CD4-positive, alpha-beta T cell treated with Interleukin-15 for 4 hours (primary cell): ENCODE results near the gene SNX10.

ENCODE experiments used
- DNase-seq: peaks from one replicate; pipeline ENCODE4 v3.0.0-alpha.2; 2020; ENCODE audit warnings: low spot score

Gene SNX10

DNA sequence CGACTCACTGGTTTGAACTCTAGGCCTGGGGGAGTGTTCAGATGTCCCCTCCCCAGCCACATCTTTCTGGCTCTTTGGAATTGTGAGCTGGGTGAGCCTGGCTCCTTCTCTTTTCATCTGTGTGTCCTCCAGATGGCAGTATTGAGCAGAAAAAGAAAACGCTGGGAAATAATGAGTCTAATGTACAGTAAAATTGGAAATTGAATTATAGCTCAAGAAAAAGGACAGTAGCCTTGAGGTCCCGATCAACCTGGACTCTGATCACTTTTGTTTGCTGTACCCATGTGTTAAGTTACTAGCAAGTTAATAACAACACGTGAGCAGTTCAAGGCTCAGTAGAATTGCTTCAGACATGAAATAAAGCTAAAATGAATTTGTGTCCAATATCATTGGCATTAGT lies 77.9 kb downstream of the SNX10 start:
- peak; percentile 58 for DNase-seq

- DNase-seq: no peak
Measured at GRCh38 chr7:26370011-26370410, 78.3 kb downstream of the SNX10 start.

DNA sequence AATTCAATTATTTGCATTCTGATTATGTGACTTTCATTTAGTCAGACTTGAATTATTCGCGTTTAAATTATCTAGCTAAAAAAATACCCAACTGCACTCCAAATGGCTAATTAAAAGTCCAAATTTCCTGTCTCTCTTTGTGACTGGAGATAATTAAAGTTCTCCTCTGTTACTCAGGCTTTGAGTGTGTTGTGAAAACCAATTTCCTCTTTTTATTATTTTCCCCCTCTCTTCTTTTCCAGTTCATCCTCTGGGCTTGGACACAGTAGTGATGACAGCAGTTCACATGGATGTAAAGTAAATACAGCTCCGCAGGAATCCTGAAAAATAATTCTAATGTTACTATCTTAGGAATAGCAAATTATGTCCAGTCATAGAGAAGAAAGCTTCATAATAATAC lies 80.6 kb downstream of the SNX10 start:
- DNase-seq: no peak

GRCh38 chr7:26372704-26373103 lies 81.0 kb downstream of the SNX10 start:
- DNase-seq: no peak

- no peak for DNase-seq
Measured at GRCh38 chr7:26374647-26375373, 83.1 kb downstream of the SNX10 start.

- no peak for DNase-seq
Measured at GRCh38 chr7:26375726-26376174, 84.1 kb downstream of the SNX10 start.

DNA sequence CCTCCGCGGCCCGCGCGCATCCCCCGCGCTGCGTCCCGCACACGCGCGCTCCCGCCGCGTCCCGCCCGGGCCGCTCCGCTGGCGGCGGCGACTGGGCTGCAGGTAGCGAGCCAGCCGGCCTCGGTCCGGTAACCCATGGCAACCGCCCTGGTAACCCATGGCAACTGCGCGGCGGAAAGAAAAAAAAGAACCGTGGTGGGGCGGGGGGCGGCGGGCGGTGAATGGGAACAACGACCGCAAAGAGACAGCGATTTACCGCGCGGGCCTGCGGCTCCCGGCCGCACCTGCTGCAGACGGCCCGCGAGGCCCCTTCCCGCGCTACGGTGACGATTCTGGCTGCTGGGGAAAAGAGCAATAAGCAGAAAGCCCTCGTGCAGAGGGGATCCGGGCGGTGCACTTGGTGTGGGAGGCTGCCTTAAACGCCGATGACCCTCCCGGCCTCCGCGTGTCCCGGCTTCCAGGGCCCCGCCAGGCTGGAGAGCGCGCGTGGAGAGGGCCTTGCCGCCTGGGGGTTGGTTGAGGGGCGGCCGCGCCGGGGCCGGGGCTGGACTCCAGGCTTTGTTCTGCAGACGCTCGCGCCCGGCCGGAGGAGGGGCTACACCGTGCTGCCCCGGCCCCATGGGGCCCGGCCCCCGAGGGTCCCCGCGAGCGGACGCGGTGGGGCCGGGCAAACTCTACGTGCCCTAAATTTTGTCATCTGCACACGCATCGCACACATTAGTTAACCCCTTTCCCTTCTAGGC lies 84.7 kb downstream of the SNX10 start:
- no peak for DNase-seq

DNA sequence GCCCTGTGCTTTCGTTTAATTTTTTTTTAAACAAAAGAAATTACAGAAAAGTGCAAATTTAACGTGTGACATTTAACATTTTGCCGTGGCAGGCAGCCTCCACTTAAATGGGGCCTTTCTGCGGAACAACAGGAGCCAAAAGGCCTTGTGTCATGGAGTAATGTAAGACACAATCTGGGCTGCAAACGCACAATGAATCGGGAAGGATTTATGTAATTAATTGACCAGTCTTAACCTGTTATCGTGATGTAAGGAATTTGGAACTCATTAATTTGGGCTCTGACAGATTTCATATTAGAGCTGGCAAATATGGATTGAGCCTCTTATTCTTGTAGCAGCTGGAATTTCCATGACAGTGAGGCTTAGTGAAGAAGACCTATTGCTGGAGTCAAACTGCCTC lies 86.4 kb downstream of the SNX10 start:
- DNase-seq: no peak

- no peak for DNase-seq
Measured at GRCh38 chr7:26379711-26380110, 88.0 kb downstream of the SNX10 start.

GRCh38 chr7:26381476-26382353 lies 90.1 kb downstream of the SNX10 start:
- DNase-seq: no peak

DNA sequence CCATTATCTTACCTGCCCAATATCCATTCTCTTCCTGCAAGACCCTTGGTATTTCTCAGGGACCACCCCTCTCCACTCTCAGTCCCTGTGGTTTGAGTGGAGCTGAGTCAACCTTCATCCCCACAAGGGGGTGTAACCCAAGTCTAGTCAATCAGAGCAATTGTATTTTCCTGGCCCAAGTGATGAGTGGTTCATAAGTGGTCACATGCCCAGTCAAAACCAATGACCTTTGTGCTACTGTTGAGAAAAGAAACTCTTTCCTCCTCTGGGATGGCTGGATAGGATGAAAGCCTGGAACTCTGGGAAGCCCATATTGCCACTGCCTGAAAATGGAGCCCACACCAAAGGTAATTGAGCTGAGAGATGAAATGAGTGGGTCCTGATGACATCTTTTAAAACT lies 93.6 kb downstream of the SNX10 start:
- no peak for DNase-seq

DNA sequence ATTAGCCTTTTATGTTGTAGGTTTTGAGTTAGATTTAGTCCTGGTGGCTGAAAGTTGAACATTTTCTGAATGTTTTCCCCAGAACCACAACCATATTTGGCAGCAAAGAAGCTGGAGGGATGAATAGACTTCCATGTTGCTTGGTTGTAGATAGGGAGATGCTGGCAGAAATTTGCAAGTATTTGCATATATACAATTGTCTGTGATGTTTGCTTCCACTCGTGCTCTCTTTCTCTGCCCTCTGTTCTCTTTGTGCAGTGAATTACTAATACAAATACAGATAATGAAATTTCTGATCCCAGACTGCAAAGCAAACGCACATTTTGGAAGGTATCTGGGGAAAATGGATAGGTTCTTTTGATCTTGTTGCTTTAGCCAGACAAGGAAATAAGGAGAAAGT lies 96.1 kb downstream of the SNX10 start:
- DNase-seq: no peak

DNA sequence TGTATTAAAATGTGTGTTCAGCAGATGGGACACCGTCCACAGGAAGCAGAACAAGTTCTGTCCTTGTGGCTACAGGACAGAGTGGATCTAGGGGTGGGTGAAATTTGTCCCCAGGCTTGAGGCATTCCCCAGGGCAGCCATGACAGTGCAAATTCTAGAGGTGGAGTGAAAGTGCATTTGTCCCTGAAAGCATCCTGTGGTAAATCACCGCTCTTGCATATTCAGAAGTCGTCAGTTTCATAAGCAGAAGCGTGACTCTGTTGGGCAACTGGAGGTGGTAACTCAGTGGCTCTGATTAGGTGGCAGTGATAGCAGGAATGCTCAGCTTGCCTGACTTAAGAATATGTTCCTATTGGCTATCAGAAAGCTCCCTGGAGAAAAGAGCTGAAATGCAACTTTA lies 96.6 kb downstream of the SNX10 start:
- no peak for DNase-seq

- no peak for DNase-seq
Measured at GRCh38 chr7:26390016-26390415, 98.4 kb downstream of the SNX10 start.

DNA sequence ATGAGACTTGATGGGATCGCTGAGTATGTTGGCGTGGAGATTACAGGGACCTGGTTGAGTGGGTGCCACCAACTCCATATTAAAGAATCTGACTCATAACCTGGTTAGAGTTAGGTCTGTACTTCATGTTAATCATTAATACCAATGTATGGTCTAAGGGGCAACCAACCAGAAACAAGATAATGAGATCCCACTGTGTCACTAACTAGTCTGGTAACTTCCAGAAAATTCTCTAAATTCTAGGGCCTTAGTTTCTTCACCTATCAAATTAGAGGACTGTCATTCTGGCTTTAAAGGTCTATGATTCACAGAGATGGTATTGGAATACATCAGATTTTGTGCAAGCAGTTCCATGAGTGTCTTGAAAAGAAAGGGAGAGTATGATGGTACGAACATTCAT lies 102.2 kb downstream of the SNX10 start:
- DNase-seq: no peak

DNA sequence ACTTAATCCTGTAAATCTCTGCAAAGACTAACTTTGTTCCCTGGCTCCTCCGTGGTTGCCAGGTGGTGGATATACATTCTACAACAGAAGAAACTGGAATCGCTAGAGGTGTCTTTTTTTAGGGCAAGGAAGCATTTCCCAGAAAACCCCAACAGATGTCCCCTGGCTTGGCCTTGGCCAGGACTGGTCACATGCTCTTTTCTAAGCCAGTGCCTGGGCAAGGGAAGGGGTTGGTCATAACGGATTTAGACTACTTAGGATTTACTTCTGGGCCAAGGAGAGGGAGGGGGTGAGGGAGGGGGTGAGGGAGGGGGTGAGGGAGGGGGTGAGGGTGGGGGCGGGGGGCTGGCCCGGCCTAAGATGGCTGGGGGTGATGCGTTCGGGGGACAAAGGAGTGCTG lies 105.7 kb downstream of the SNX10 start:
- no peak for DNase-seq

GRCh38 chr7:26397796-26398426 lies 106.2 kb downstream of the SNX10 start:
- no peak for DNase-seq

- DNase-seq: no peak
Measured at GRCh38 chr7:26398427-26398755, 106.7 kb downstream of the SNX10 start.

GRCh38 chr7:26398756-26399509 lies 107.3 kb downstream of the SNX10 start:
- DNase-seq: peak; percentile 13

DNA sequence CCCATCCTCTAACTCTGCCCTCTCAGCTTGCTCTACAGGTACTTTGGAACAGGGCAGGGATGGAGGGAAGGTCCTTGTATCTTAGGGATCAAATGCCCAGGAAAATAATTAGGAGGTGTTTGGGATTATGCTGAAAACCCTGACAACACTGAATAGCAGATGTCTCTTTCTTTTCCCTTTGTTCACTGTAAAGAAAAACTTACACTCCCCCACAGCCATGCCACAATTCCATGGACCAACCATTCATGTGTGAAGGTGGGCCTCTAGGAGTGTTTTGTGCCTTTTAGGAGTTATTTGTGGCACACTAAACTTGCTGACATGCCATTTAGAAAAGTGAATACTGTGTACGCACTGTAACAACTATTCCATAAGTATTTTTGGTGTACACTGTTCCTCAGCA lies 108.1 kb downstream of the SNX10 start:
- no peak for DNase-seq

- no peak for DNase-seq
Measured at GRCh38 chr7:26403640-26404039, 112.0 kb downstream of the SNX10 start.
